Measurements from ENCODE around the gene IL32. TPM values are rescaled to one million over a fixed set of nuclear protein-coding genes. Genes with fewer than 3 reads are reported as not detected.
"Not testable (repeated sequence)": the region's sequence is repeated elsewhere in the genome, so short reads cannot be mapped to it uniquely, and the experiment has no call there.

Gene IL32
- total RNA-seq, 1 donor from 2014 or later, result 0.53 TPM

- no peak for FAIRE-seq
- H3K27me3 ChIP-seq (ENCODE audit: control insufficient read depth, insufficient read depth, low read length), result peaks cover 10% of the 10 kb centered on the region
Observed at GRCh38 chr16:3047387-3047720, 18.1 kb upstream of the IL32 start.

DNA sequence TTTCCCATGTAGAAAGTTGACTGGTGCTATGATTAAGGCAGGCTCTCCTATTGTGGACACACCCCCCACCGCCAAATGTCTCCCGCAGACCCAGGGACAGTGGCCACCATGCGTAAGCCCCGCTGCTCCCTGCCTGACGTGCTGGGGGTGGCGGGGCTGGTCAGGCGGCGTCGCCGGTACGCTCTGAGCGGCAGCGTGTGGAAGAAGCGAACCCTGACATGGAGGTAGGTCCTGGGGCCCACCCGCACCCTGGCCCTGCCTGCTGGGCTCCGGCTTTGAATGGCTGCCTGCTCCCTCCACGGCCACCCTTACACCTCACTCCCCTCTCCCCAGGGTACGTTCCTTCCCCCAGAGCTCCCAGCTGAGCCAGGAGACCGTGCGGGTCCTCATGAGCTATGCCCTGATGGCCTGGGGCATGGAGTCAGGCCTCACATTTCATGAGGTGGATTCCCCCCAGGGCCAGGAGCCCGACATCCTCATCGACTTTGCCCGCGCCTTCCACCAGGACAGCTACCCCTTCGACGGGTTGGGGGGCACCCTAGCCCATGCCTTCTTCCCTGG lies 15.4 kb upstream of the IL32 start:
- Histone ChIP-seq H3K27me3 (ENCODE audit: control insufficient read depth, insufficient read depth, low read length) (peaks cover 10% of the 10 kb centered on the region), H3K4me3 (ENCODE audit: low read depth, low read length) (no peak overlapping the region), H3K36me3 (ENCODE audit: control insufficient read depth, insufficient read depth, low read length) (no peaks in the 10 kb centered on the region)
- DNase-seq (ENCODE audit: low read depth), result no peak
- no peak for FAIRE-seq
- TF ChIP-seq, protein P1, sequence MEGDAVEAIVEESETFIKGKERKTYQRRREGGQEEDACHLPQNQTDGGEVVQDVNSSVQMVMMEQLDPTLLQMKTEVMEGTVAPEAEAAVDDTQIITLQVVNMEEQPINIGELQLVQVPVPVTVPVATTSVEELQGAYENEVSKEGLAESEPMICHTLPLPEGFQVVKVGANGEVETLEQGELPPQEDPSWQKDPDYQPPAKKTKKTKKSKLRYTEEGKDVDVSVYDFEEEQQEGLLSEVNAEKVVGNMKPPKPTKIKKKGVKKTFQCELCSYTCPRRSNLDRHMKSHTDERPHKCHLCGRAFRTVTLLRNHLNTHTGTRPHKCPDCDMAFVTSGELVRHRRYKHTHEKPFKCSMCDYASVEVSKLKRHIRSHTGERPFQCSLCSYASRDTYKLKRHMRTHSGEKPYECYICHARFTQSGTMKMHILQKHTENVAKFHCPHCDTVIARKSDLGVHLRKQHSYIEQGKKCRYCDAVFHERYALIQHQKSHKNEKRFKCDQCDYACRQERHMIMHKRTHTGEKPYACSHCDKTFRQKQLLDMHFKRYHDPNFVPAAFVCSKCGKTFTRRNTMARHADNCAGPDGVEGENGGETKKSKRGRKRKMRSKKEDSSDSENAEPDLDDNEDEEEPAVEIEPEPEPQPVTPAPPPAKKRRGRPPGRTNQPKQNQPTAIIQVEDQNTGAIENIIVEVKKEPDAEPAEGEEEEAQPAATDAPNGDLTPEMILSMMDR (IDR thresholded peaks at IDR 0.05; ENCODE audit: insufficient read depth, low read length, severe bottlenecking), result no peak

More at GRCh38 chr16:3047387-3047720, 18.1 kb upstream of the IL32 start:
- DNase-seq (ENCODE audit: low read depth), result no peak
- Histone ChIP-seq H3K36me3 (ENCODE audit: control insufficient read depth, insufficient read depth, low read length) (no peaks in the 10 kb centered on the region), H3K4me3 (ENCODE audit: low read depth, low read length) (no peak overlapping the region)
- TF ChIP-seq, protein P1 (IDR thresholded peaks at IDR 0.05; ENCODE audit: insufficient read depth, low read length, severe bottlenecking), result no peak

DNA sequence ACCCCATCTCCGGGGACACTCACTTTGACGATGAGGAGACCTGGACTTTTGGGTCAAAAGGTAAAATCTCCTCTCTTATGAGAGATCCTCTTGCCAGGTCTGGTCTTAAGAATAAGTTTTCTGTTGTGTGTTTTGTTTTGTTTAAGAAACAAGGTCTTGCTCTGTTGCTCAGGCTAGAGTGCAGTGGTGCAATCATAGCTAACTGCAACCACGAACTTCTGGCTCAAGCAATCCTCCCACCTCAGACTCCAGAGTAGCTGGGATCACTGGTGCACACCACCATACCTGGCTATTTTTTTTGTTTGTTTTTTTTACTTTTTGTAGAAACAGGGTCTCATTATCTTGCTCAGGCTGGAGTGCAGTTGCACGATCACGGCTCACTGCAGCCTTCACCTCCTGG lies 15.0 kb upstream of the IL32 start:
- Histone ChIP-seq H3K27me3 (ENCODE audit: control insufficient read depth, insufficient read depth, low read length) (peaks cover 8% of the 10 kb centered on the region), H3K4me3 (ENCODE audit: low read depth, low read length) (no peak overlapping the region), H3K36me3 (ENCODE audit: control insufficient read depth, insufficient read depth, low read length) (no peaks in the 10 kb centered on the region)
- FAIRE-seq (no peak), DNase-seq (ENCODE audit: low read depth) (no peak)
- TF ChIP-seq, protein P1 (IDR thresholded peaks at IDR 0.05; ENCODE audit: insufficient read depth, low read length, severe bottlenecking), result no peak

DNA sequence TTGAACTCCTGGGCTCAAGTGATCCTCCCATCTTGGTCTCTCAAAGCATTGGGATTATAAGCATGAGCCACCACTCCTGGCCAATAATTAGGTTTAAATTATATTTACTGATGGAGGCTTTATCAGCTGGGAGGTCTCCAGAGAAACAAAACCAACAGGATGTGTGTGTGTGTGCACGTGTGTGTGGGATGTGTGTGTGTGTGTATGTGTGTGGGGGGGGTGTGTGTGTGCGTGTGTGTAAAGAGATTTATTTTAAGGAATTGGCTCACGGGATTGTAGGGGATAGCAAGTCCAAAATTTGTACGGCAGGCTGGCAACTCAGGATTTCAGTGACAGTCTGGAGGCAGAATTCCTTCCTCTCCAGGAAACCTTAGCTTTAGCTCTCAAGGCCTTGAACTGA lies 14.4 kb upstream of the IL32 start:
- DNase-seq (ENCODE audit: low read depth) (no peak), FAIRE-seq (no peak)
- Histone ChIP-seq H3K27me3 (ENCODE audit: control insufficient read depth, insufficient read depth, low read length) (peaks cover 8% of the 10 kb centered on the region), H3K36me3 (ENCODE audit: control insufficient read depth, insufficient read depth, low read length) (no peaks in the 10 kb centered on the region), H3K4me3 (ENCODE audit: low read depth, low read length) (no peak overlapping the region)
- TF ChIP-seq, protein P1 (IDR thresholded peaks at IDR 0.05; ENCODE audit: insufficient read depth, low read length, severe bottlenecking), result no peak

DNA sequence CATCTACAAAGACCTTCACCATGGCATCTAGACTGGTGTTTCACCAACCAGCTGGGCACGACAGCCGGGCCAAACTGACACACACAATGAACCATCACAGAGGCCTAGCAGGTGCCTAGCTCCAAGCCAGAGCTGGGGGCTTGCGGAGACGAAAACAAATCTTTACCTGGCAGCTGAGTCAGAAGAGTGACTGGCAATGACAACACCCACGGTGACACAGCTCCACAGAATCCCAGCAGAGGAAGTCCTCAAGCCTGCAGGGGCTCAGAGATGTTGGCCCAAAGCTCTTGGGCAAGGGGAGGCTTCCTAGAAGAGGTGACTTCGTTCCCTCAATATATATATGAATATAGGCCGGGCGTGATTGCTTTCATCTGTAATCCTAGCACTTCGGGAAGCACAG lies 13.9 kb upstream of the IL32 start:
- TF ChIP-seq, protein P1 (IDR thresholded peaks at IDR 0.05; ENCODE audit: insufficient read depth, low read length, severe bottlenecking), result no peak
- FAIRE-seq (no peak), DNase-seq (ENCODE audit: low read depth) (no peak)
- H3K36me3 ChIP-seq (ENCODE audit: control insufficient read depth, insufficient read depth, low read length), result no peaks in the 10 kb centered on the region
- H3K4me3 ChIP-seq (ENCODE audit: low read depth, low read length), result no peak overlapping the region
- H3K27me3 ChIP-seq (ENCODE audit: control insufficient read depth, insufficient read depth, low read length), result peaks cover 8% of the 10 kb centered on the region

DNA sequence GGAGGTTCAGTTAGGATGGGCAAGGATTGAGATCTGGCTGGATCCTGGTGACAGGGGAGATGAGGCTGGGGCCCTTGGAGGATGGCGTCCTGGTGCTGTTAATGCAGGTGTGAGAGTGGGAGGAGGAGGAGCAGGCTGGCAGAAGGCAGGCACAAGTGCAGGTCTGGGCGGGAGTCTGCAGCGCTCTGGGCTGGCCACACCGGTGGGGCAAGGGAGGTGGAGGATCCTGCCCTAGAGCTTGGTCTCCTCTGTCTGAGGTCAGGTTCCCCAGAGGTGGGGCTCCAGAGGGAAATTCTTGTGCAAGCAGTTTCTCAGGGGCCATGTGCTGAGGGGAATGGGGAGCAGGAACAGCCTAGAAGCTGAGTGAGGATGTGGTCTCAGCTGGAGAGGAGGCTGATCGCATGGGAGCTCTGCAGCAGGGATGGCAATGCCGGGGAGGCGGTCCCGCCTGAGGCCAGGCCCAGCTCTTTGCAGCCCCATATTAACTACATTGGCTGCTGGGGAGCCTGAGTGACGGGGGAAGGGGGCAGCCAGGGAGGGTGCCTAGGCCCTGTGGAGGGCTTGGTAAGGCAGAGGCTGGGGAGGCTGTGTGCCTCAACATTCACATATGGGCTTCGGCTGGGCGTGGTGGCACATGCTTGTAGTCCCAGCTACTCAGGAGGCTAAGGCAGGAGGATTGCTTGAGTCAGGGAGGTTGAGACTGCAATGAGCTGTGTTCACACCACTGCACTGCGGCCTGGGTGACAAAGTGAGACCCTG lies 12.7 kb upstream of the IL32 start:
- not testable (repeated sequence) for H3K36me3 ChIP-seq (ENCODE audit: control insufficient read depth, insufficient read depth, low read length); DNase-seq (ENCODE audit: low read depth); H3K27me3 ChIP-seq (ENCODE audit: control insufficient read depth, insufficient read depth, low read length); H3K4me3 ChIP-seq (ENCODE audit: low read depth, low read length)
- peak; percentile 66 for FAIRE-seq

GRCh38 chr16:3053330-3053710 lies 12.1 kb upstream of the IL32 start:
- not testable (repeated sequence) for H3K27me3 ChIP-seq (ENCODE audit: control insufficient read depth, insufficient read depth, low read length); DNase-seq (ENCODE audit: low read depth); H3K4me3 ChIP-seq (ENCODE audit: low read depth, low read length); H3K36me3 ChIP-seq (ENCODE audit: control insufficient read depth, insufficient read depth, low read length)
- peak; percentile 86 for FAIRE-seq

Data from bronchial epithelial cell (primary cell).